Stomach (tissue), 9 donors: Measurements from ENCODE around the gene EXOSC7. TPM values are rescaled to one million over a fixed set of nuclear protein-coding genes. Genes with fewer than 3 reads are reported as not detected.
A peak's percentile ranks its signal among the peaks of the same experiment; 100 is the strongest.

Source experiments
- DNase-seq, 2 donors: peaks; one replicate each; pipeline versions ENCODE4 v3.0.0 to v3.0.0-alpha.2; 2013 to 2019
- H3K27ac ChIP-seq, 5 donors: fragments of 200-600 bp in 4 of 5; sonication (generic) in 4 of 5; one replicate each; pipeline ENCODE4 v1.5.1; 2013 to 2019; ENCODE audit warnings: mild to moderate bottlenecking in 1 of 5, moderate library complexity in 1 of 5
- H3K27me3 ChIP-seq, 3 donors: fragments of 200-600 bp; sonication (generic); one replicate each; pipeline ENCODE4 v1.5.1; 2017 to 2019; ENCODE audit warnings: mixed run types in 1 of 3
- H3K36me3 ChIP-seq, 4 donors: fragments of 200-600 bp; sonication (generic); 1 replicate in 3 of 4; 2 replicates in 1 of 4; pipeline ENCODE4 v1.5.1; 2016 to 2019
- H3K4me1 ChIP-seq, 4 donors: fragments of 200-600 bp; sonication (generic); one replicate each; pipeline ENCODE4 v1.5.1; 2016 to 2019
- H3K4me3 ChIP-seq, 4 donors: fragments of 200-600 bp; sonication (generic) in 3 of 4; one replicate each; pipeline ENCODE4 v1.5.1; 2016 to 2019; ENCODE audit warnings: mild to moderate bottlenecking in 1 of 4
- H3K9me3 ChIP-seq, 4 donors: fragments of 200-600 bp; sonication (generic); one replicate each; pipeline ENCODE4 v1.5.1; 2016 to 2019
- CTCF ChIP-seq, 7 experiments: fragments of 450-650 bp in 4 of 7; fragments of 200-600 bp in 3 of 7; sonication (generic) in 3 of 7; IDR thresholded peaks; one replicate each; pipeline ENCODE4 v1.5.1; 2016 to 2019; ENCODE audit warnings: antibody characterized with exemption in 7 of 7, control low read depth in 2 of 7, mild to moderate bottlenecking in 1 of 7
- EP300 ChIP-seq: sonication (generic); formaldehyde crosslinking; IDR thresholded peaks from one replicate; pipeline ENCODE4 v1.6.1; 2017; ENCODE audit warnings: antibody characterized with exemption
- POLR2A ChIP-seq, 4 donors: fragments of 450-650 bp; IDR thresholded peaks; one replicate each; pipeline ENCODE4 v1.6.1; 2016; ENCODE audit warnings: antibody characterized with exemption in 4 of 4, control low read depth in 2 of 4, mild to moderate bottlenecking in 1 of 4, moderate library complexity in 1 of 4
- POLR2AphosphoS5 ChIP-seq, 3 donors: sonication (generic); formaldehyde crosslinking; IDR thresholded peaks; one replicate each; pipeline ENCODE4 v1.6.1; 2016; ENCODE audit warnings: antibody characterized with exemption in 3 of 3
- WGBS, 5 donors: extraction: QIAGEN DNeasy Blood & Tissue Kit in 3 of 5; methylation state at CpG; one replicate each; pipeline versions ENCODE4 v1.1.5 to v1.1.7; 2013 to 2018; 5-methylcytosine and 5-hydroxymethylcytosine counted together
- intact Hi-C: fragments of 100-400 bp; cut with DNase I; formaldehyde crosslinking; loops from one replicate; pipeline ENCODE4 v1.15.1; 2023; ENCODE audit warnings: low total_unique reads
- polyA plus RNA-seq, 3 donors: library from polyadenylated mRNA; stranded (reverse); fragments of 200-250 nt; gene quantifications; one replicate each; pipeline ENCODE4 v1.2.3, GENCODE V29; 2013
- total RNA-seq, 5 donors: library from RNA; depleted of rRNA; stranded (reverse); fragments of >200 nt; gene quantifications; one replicate each; pipeline versions ENCODE4 v1.1.0 to v1.2.3, GENCODE V29; 2014 to 2016
- donor health status: healthy with polysubstance abuse.
- donor health status: Bipolar disorder and iron deficiency.
- donor health status: healthy.

EXOSC7 gene
- total and polyA plus RNA-seq, 8 donors, result 29.5 to 57.4 (median 42.6) TPM

- H3K27me3 ChIP-seq, result no peaks in the 10 kb centered on the region
- TF ChIP-seq EP300 (no peak), POLR2AphosphoS5 (IDR thresholded peaks at IDR 0.05) (no peak), CTCF (IDR thresholded peaks at IDR 0.05) (no peak), POLR2A (IDR thresholded peaks at IDR 0.05) (no peak)
- H3K9me3 ChIP-seq, result no peaks in the 10 kb centered on the region
- intact Hi-C loops, result no loop called here
- peaks cover 7 to 41% (median 23%) of the 10 kb centered on the region in 4 donors for H3K4me1 ChIP-seq
- H3K27ac ChIP-seq, result peak overlapping the region in 4 of 5 donors; percentile 64 to 78 (median 76)
- WGBS, 5 donors, result 93 to 97% (median 95%) methylated on average over 4 of the region's 4 CpGs
- DNase-seq, result no peak
- peaks cover 4 to 62% (median 54%) of the 10 kb centered on the region in 4 donors for H3K36me3 ChIP-seq
- H3K4me3 ChIP-seq, result no peak overlapping the region
Observed at GRCh38 chr3:45012577-45012976, 36.5 kb downstream of the EXOSC7 start.

DNA sequence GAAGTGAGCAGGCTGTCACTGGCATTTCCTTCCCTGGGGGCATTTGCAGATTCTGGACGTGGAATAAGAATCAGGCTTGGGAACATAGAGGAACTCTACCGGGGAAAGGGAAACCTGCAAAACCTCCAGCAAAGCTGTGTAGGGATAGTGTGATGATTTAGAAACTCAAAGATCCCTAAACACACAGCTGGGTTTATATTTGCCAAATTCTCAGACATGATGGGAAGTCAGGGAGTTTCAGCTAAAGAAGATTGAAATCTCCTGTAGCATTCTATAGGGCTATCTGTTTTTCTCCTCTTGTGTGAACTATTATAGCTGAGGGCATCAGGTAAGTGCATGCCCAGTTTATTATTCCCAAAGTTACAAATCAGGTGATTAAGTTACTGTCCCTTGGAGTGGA lies 40.9 kb downstream of the EXOSC7 start:
- Histone ChIP-seq H3K4me1 (peaks cover 7 to 35% (median 10%) of the 10 kb centered on the region in 4 donors), H3K27ac (no peak overlapping the region), H3K27me3 (no peaks in the 10 kb centered on the region), H3K9me3 (no peaks in the 10 kb centered on the region), H3K36me3 (peaks cover 4 to 38% (median 33%) of the 10 kb centered on the region in 4 donors), H3K4me3 (no peak overlapping the region)
- no peak for TF ChIP-seq CTCF (IDR thresholded peaks at IDR 0.05)
- no peak for TF ChIP-seq POLR2AphosphoS5 (IDR thresholded peaks at IDR 0.05)
- no peak for TF ChIP-seq POLR2A (IDR thresholded peaks at IDR 0.05)
- TF ChIP-seq EP300, result no peak
- intact Hi-C loops, result no loop called here
- no peak for DNase-seq
- 72 to 85% (median 83%) methylated on average over 2 of the region's 2 CpGs for WGBS, 5 donors

GRCh38 chr3:45017821-45018220 lies 41.8 kb downstream of the EXOSC7 start:
- H3K27me3 ChIP-seq, result no peaks in the 10 kb centered on the region
- no peak overlapping the region for H3K4me3 ChIP-seq
- peaks cover 1 to 26% (median 4%) of the 10 kb centered on the region in 4 donors for H3K4me1 ChIP-seq
- H3K27ac ChIP-seq, result no peak overlapping the region
- intact Hi-C loops, result no loop called here
- H3K9me3 ChIP-seq, result no peaks in the 10 kb centered on the region
- WGBS, 5 donors, result 63 to 77% (median 69%) methylated on average over 5 of the region's 5 CpGs
- DNase-seq, result peak in 1 of 2 donors; percentile 52
- TF ChIP-seq EP300, result no peak
- TF ChIP-seq POLR2AphosphoS5 (IDR thresholded peaks at IDR 0.05), result no peak
- TF ChIP-seq POLR2A (IDR thresholded peaks at IDR 0.05), result no peak
- peaks cover 4 to 29% (median 25%) of the 10 kb centered on the region in 4 donors for H3K36me3 ChIP-seq

DNA sequence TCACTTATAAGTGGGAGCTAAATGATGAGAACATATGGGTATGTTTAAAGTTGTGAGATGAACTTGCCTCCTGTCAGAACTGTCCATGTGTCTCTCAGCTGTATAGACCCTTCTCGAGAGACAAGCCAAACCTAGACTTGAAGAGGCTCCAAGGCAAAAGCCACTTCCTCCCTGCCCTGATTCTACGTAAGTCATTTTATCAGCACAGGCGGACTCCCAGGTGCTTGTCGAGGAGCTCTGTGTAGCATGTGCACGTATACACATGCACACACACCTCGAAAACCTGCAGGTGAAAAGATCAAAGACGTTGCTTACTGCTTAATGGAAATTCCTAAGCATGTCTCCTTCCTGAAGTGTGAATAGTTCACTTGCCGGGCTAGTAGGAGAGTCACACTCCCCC lies 44.5 kb downstream of the EXOSC7 start:
- TF ChIP-seq EP300 (no peak), CTCF (IDR thresholded peaks at IDR 0.05) (no peak), POLR2AphosphoS5 (IDR thresholded peaks at IDR 0.05) (no peak), POLR2A (IDR thresholded peaks at IDR 0.05) (no peak)
- DNase-seq, result peak in 1 of 2 donors; percentile 31
- intact Hi-C loops, result no loop called here
- H3K4me1 ChIP-seq, result peaks cover 4 to 28% (median 8%) of the 10 kb centered on the region in 4 donors
- no peaks in the 10 kb centered on the region for H3K9me3 ChIP-seq
- no peak overlapping the region for H3K4me3 ChIP-seq
- no peaks in the 10 kb centered on the region for H3K27me3 ChIP-seq
- H3K27ac ChIP-seq, result no peak overlapping the region
- 55 to 74% (median 60%) methylated on average over 7 to 8 of the region's 8 CpGs for WGBS, 5 donors
- peaks cover 4 to 6% (median 5%) of the 10 kb centered on the region in 4 donors for H3K36me3 ChIP-seq
